Esophagus squamous epithelium (tissue), 5 donors: ENCODE measurements around the gene NPHP4. TPM values are rescaled to one million over a fixed set of nuclear protein-coding genes. Genes with fewer than 3 reads are reported as not detected.

Experiments
- DNase-seq: peaks from one replicate; lab custom pipeline; 2025; lab: John Stamatoyannopoulos, UW
- H3K27ac ChIP-seq, 4 donors: fragments of 200-600 bp; sonication (generic); one replicate each; pipeline ENCODE4 v1.5.1; 2016 to 2019; ENCODE audit warnings: mild to moderate bottlenecking in 1 of 4
- H3K27me3 ChIP-seq, 4 donors: fragments of 200-600 bp; sonication (generic); 1 replicate in 3 of 4; 2 replicates in 1 of 4; pipeline versions ENCODE4 v1.5.1 to v1.6.0; 2017 to 2021; ENCODE audit warnings: antibody characterized with exemption in 1 of 4
- H3K36me3 ChIP-seq, 3 donors: fragments of 200-600 bp; sonication (generic); one replicate each; pipeline ENCODE4 v1.5.1; 2016 to 2019
- H3K4me1 ChIP-seq, 3 donors: fragments of 200-600 bp; sonication (generic); one replicate each; pipeline ENCODE4 v1.5.1; 2017 to 2019
- H3K4me3 ChIP-seq, 4 donors: fragments of 200-600 bp; sonication (generic); 1 replicate in 3 of 4; 2 replicates in 1 of 4; pipeline ENCODE4 v1.5.1; 2016 to 2019; ENCODE audit warnings: mild to moderate bottlenecking in 2 of 4, moderate library complexity in 1 of 4
- H3K9me3 ChIP-seq, 3 donors: fragments of 200-600 bp; sonication (generic); one replicate each; pipeline ENCODE4 v1.5.1; 2016 to 2019
- POLR2A ChIP-seq, 4 donors: fragments of 450-650 bp; IDR thresholded peaks; one replicate each; pipeline ENCODE4 v1.6.1; 2017; ENCODE audit warnings: antibody characterized with exemption in 4 of 4, mild to moderate bottlenecking in 4 of 4, moderate library complexity in 3 of 4
- WGBS, 2 donors: methylation state at CpG; one replicate each; pipeline ENCODE4 v1.1.5; 2018; 5-methylcytosine and 5-hydroxymethylcytosine counted together
- intact Hi-C: fragments of 100-400 bp; cut with DNase I; formaldehyde crosslinking; loops from one replicate; pipeline ENCODE4 v1.15.0; 2022
- total RNA-seq, 4 donors: library from RNA; depleted of rRNA; stranded (reverse); fragments of >200 nt; gene quantifications; one replicate each; pipeline ENCODE4 v1.1.0, GENCODE V29; 2016
- TF ChIP-seq, protein P1 (sequence below), 6 experiments: fragments of 450-650 bp in 4 of 6; fragments of 200-600 bp in 2 of 6; sonication (generic) in 2 of 6; IDR thresholded peaks; one replicate each; pipeline ENCODE4 v1.5.1; 2016 to 2019; ENCODE audit warnings: antibody characterized with exemption in 6 of 6, mild to moderate bottlenecking in 4 of 6, moderate library complexity in 4 of 6
- donor health status: DM: yes; HTN: yes; CAD: no.

The NPHP4 gene
- total RNA-seq, 4 donors from 2014 or later = 2.4 to 8.8 (median 5.3) TPM

DNA sequence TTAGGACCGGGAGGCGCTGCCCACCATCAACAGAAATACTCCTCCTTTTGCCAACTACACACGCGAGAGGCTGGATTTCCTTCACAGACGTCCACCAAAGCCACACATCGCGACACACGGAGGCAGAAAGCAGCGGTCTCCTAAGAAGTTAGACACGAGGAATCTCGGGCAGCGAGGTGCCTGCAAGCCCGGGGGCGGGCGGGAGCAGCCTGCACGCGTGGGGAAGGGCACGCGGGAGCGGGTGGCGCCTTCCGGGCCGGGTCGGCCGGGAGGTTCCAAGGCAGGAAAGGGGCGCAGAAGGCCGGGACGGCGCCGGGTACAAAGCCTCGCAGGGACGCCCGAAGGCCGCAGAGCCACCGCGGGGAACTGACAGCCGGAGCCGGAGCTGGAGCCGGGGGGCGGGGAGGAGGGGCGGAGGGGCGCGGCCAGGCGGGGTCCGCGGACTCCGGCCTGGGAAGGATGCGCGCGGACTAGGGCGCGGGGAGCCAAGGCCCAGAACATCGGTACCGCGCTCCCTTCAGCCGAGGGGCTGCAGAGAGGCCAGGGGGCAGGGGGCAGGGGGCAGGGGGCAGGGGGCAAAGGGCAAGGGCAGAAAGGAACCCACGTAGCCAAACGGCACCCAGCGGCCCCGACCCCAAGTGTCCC lies 722 bp downstream of the NPHP4 start:
- TF ChIP-seq, protein P1, sequence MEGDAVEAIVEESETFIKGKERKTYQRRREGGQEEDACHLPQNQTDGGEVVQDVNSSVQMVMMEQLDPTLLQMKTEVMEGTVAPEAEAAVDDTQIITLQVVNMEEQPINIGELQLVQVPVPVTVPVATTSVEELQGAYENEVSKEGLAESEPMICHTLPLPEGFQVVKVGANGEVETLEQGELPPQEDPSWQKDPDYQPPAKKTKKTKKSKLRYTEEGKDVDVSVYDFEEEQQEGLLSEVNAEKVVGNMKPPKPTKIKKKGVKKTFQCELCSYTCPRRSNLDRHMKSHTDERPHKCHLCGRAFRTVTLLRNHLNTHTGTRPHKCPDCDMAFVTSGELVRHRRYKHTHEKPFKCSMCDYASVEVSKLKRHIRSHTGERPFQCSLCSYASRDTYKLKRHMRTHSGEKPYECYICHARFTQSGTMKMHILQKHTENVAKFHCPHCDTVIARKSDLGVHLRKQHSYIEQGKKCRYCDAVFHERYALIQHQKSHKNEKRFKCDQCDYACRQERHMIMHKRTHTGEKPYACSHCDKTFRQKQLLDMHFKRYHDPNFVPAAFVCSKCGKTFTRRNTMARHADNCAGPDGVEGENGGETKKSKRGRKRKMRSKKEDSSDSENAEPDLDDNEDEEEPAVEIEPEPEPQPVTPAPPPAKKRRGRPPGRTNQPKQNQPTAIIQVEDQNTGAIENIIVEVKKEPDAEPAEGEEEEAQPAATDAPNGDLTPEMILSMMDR (IDR thresholded peaks at IDR 0.05) = no peak
- no peak for TF ChIP-seq POLR2A (IDR thresholded peaks at IDR 0.05)
- no peaks in the 10 kb centered on the region for H3K9me3 ChIP-seq
- H3K4me3 ChIP-seq = peak overlapping the region; percentile 59 to 89 (median 75)
- intact Hi-C loops = no loop called here
- WGBS, 2 donors = 0% methylated on average over 2 to 6 of the region's 60 CpGs
- H3K36me3 ChIP-seq = no peaks in the 10 kb centered on the region
- peaks cover 16 to 32% (median 27%) of the 10 kb centered on the region in 3 donors for H3K4me1 ChIP-seq
- peak overlapping the region; percentile 84 to 91 (median 90) for H3K27ac ChIP-seq
- no peak for DNase-seq
- peaks cover 0 to 20% (median 0%) of the 10 kb centered on the region in 4 donors for H3K27me3 ChIP-seq

DNA sequence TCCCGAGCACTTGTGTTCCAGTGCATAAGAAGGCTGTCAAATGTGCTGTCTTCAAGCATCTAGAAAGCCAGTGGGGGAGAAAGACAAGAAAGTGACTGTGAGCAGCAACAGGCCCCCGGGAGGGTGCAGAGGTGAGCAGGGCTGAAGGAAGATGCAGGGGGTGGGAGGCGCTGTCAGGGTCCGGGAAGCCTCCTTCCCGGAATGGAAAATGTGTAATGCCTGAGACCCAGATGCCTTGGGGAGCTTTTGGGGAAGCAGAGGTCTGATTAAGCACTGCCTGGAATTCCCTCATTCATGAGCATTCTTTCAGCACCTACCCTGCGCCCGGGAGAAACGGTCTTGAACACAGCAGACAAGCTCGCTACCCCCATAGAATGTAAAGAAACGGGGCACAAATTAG lies 1.3 kb downstream of the NPHP4 start:
- no peaks in the 10 kb centered on the region for H3K36me3 ChIP-seq
- intact Hi-C loops = no loop called here
- WGBS, 2 donors = 47 to 50% methylated on average over 7 to 9 of the region's 10 CpGs
- H3K4me3 ChIP-seq = peak overlapping the region; percentile 59 to 89 (median 75)
- TF ChIP-seq POLR2A (IDR thresholded peaks at IDR 0.05) = no peak
- TF ChIP-seq, protein P1 (IDR thresholded peaks at IDR 0.05) = no peak
- no peaks in the 10 kb centered on the region for H3K9me3 ChIP-seq
- H3K27ac ChIP-seq = no peak overlapping the region
- peaks cover 16 to 32% (median 27%) of the 10 kb centered on the region in 3 donors for H3K4me1 ChIP-seq
- peaks cover 0 to 20% (median 0%) of the 10 kb centered on the region in 4 donors for H3K27me3 ChIP-seq
- DNase-seq = no peak

DNA sequence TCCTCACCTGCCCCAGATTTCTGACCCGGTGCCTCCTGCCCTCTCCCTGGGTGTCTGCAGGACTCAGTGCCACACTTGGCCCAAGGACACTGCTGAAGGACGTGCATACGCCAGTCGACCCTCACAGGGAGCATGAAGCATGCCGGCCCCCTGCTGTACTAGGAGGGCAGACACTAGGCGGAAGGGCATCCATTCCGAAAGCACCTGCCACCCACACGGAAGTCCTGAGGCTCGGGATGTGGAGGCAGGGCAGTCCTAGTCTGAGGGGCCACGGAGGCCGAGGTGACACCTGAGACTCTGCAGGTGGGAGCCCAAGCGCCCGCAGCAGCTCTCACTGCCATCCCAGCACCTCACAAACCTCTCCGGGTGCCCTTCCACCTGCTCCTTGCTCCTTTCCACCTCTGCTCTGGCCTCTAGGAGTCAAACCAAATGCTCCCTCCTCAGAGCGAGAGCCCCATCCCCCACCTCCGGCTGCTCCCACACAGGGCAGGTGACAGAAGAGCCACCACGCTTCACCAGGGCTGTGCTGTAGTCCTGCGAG lies 2.4 kb downstream of the NPHP4 start:
- intact Hi-C loops = no loop called here
- TF ChIP-seq POLR2A (IDR thresholded peaks at IDR 0.05) = no peak
- TF ChIP-seq, protein P1 (IDR thresholded peaks at IDR 0.05) = no peak
- DNase-seq = no peak

GRCh38 chr1:5989286-5989605 lies 3.0 kb downstream of the NPHP4 start:
- intact Hi-C loops = no loop called here
- 87 to 97% methylated on average over 5 of the region's 5 CpGs for WGBS, 2 donors
- Histone ChIP-seq H3K4me3 (no peak overlapping the region), H3K4me1 (peaks cover 16 to 29% (median 27%) of the 10 kb centered on the region in 3 donors), H3K27me3 (peaks cover 0 to 16% (median 0%) of the 10 kb centered on the region in 4 donors), H3K9me3 (no peaks in the 10 kb centered on the region), H3K27ac (no peak overlapping the region), H3K36me3 (peaks cover 0 to 13% (median 0%) of the 10 kb centered on the region in 3 donors)
- TF ChIP-seq, protein P1 (IDR thresholded peaks at IDR 0.05) = no peak
- TF ChIP-seq POLR2A (IDR thresholded peaks at IDR 0.05) = no peak
- no peak for DNase-seq

More for the DNA sequence above, 2.4 kb downstream of the NPHP4 start:
- peaks cover 0 to 20% (median 0%) of the 10 kb centered on the region in 4 donors for H3K27me3 ChIP-seq
- no peak overlapping the region for H3K27ac ChIP-seq
- H3K36me3 ChIP-seq = peaks cover 0 to 8% (median 0%) of the 10 kb centered on the region in 3 donors
- no peak overlapping the region for H3K4me3 ChIP-seq
- 97 to 100% methylated on average over 3 to 7 of the region's 18 CpGs for WGBS, 2 donors
- H3K4me1 ChIP-seq = peaks cover 16 to 32% (median 27%) of the 10 kb centered on the region in 3 donors
- no peaks in the 10 kb centered on the region for H3K9me3 ChIP-seq

- TF ChIP-seq POLR2A (IDR thresholded peaks at IDR 0.05) = no peak
- TF ChIP-seq, protein P1 (IDR thresholded peaks at IDR 0.05) = no peak
- Histone ChIP-seq H3K36me3 (peaks cover 0 to 18% (median 0%) of the 10 kb centered on the region in 3 donors), H3K27me3 (peaks cover 0 to 11% (median 0%) of the 10 kb centered on the region in 4 donors), H3K9me3 (no peaks in the 10 kb centered on the region), H3K4me1 (peaks cover 16 to 24% (median 22%) of the 10 kb centered on the region in 3 donors), H3K27ac (no peak overlapping the region), H3K4me3 (no peak overlapping the region)
- DNase-seq = no peak
- WGBS, 2 donors = 75 to 85% methylated on average over 10 to 12 of the region's 14 CpGs
- intact Hi-C loops = no loop called here
These were observed 3.5 kb downstream of the NPHP4 start for GRCh38 chr1:5988596-5989285.
